Brain pericyte (primary cell): ENCODE results near the gene EEF1AKMT3.

Source experiments
- DNase-seq: peaks from one replicate; pipeline ENCODE4 v3.0.0-alpha.2; 2012; ENCODE audit warnings: low read depth, low spot score

EEF1AKMT3 gene

GRCh38 chr12:57782608-57783465 lies 10.4 kb downstream of the EEF1AKMT3 start, which contains the start of gene TSFM:
Gene TSFM, plus strand, starts transcription at chr12:57782787. Its CDS starts 15 bp downstream, at chr12:57782802.
- peak; percentile 57 for DNase-seq

- no peak for DNase-seq
Measured at GRCh38 chr12:57783466-57783801, 11.0 kb downstream of the EEF1AKMT3 start.

DNA sequence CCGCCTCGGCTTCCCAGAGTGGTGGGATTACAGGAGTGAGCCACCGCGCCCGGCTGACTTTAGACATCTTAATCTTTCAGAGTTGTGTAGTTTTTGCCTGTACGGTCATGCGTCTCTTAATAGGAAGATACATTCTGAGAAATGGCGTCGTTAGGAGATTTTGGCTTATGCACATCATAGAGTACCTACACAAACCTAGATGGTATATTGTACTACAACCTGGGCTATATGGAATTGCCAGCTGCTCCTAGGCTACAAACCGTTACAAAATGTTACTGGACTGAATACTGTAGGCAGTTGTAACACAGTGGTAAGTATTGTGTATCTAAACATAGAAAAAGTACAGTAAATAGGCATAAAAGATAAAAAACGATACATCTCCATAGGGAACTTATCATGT lies 11.4 kb downstream of the EEF1AKMT3 start:
- no peak for DNase-seq

- DNase-seq = no peak
Measured at GRCh38 chr12:57793920-57794319, 21.5 kb downstream of the EEF1AKMT3 start.

GRCh38 chr12:57795354-57795753 lies 22.9 kb downstream of the EEF1AKMT3 start:
- no peak for DNase-seq

- no peak for DNase-seq
Measured at GRCh38 chr12:57796996-57797395, 24.6 kb downstream of the EEF1AKMT3 start.

GRCh38 chr12:57797933-57798332 lies 25.5 kb downstream of the EEF1AKMT3 start:
- DNase-seq = no peak

GRCh38 chr12:57800965-57801364 lies 28.6 kb downstream of the EEF1AKMT3 start:
- no peak for DNase-seq

DNA sequence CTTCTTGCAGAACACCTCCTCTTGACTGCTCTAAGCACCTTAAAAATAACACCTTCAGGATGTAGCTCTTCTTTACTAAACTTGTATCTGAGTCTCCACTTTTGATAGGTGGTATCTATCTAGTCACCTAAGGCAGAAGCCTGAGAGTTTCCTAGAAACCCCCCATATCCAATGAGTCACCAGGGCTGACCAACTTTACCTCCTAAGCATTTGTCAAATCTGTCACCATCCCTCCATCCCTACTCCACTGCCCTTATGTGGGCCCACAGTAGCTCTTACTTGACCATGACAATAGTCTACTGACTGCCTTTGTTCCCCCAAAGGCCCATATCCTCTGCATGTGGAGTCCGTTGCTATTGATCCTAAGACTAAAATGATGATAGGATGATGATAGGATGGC lies 30.2 kb downstream of the EEF1AKMT3 start:
- no peak for DNase-seq

GRCh38 chr12:57803319-57803893 lies 31.0 kb downstream of the EEF1AKMT3 start:
- DNase-seq = peak; percentile 17

DNA sequence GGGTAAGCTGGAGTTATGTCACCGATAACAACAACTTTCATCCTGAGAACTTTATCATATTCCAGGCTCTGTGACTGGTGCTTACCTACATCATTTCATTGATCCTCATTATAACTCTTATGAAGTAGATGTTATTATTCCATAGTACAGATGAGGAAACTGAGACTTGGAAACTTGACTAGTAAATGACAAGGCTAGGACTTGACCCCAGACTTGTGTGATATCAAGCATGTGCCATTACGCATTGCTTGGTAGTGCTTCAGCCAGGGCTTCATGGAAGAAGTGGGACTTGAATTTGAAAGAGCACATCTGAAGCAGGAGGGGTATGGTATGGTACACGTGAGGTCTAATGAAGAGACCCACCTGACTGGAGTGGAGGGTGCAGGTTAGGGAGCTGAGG lies 34.3 kb downstream of the EEF1AKMT3 start:
- DNase-seq = no peak

DNA sequence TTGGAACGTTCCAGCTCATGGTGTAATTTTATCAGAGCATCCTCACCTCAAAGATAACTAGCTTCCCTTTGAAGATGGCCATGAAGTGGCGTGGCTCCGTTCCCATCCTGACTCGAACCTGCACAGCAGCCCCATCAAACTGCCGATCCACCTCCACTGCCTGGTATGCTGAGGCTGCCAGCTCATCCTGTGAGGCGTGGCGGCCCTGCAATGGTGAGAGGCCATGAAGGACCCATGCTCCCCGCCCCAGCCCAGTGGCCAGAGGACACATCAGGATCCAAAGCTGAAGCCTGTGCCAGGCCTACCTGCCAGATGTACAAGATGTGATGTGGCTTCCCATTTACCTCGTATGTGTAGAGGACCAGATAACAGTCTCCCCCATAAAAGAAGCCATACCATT lies 34.9 kb downstream of the EEF1AKMT3 start:
- no peak for DNase-seq

GRCh38 chr12:57808351-57808750 lies 35.9 kb downstream of the EEF1AKMT3 start:
- DNase-seq = no peak

DNA sequence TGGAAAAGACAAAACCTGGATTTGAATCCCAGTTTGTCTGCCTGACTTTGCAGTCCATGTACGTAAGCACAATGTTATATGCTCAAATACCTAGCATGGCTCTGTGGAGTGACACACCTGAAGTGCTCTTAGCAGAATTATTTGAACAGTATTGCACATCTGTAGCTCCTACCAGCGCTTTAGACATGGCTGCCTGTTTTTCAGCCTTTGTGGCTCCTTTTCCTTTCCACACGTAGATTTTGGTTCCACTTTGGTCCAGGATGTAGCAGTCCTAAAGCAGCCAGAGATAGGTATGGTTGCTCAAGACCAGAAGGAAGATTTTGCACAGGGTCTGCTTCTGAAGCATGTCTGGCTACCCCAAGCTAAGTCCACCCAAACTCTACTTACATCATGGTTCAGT lies 37.0 kb downstream of the EEF1AKMT3 start:
- DNase-seq = no peak

- DNase-seq = no peak
Measured at GRCh38 chr12:57810450-57810849, 38.0 kb downstream of the EEF1AKMT3 start.

DNA sequence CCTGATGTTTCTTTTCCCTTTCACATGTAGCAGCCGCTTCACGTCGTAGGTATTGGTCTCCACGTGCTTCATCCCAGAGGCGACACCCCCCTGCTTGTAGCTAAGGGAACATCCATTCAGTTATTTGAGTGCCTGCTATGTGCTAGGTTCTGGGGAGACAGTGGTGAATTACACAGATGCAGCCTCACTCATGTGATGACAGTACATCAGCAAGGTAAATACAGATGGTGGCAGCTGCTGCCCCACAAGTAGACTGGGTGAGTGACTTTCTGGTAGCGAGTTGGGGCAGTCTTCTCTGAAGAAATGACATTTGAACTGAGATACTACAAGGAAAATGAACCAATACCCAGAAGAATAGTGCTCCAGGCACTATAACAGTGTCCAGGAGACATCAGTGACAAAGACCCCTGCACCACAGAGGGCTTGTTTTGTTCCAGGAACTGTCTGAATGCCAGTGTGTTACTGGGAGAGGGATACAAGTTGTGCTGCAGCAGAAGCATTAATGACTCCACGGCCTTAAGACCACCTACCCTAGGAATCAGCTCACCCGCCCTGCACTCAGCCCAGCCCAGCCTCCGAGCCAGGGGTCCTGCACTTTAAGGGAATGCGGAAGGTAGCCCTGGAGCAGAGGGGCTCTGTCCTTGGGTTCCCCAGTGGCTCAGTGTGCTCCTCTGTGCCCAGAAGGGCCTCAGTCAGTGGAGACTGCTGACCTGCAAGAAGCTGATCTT lies 38.8 kb downstream of the EEF1AKMT3 start:
- DNase-seq = no peak

DNA sequence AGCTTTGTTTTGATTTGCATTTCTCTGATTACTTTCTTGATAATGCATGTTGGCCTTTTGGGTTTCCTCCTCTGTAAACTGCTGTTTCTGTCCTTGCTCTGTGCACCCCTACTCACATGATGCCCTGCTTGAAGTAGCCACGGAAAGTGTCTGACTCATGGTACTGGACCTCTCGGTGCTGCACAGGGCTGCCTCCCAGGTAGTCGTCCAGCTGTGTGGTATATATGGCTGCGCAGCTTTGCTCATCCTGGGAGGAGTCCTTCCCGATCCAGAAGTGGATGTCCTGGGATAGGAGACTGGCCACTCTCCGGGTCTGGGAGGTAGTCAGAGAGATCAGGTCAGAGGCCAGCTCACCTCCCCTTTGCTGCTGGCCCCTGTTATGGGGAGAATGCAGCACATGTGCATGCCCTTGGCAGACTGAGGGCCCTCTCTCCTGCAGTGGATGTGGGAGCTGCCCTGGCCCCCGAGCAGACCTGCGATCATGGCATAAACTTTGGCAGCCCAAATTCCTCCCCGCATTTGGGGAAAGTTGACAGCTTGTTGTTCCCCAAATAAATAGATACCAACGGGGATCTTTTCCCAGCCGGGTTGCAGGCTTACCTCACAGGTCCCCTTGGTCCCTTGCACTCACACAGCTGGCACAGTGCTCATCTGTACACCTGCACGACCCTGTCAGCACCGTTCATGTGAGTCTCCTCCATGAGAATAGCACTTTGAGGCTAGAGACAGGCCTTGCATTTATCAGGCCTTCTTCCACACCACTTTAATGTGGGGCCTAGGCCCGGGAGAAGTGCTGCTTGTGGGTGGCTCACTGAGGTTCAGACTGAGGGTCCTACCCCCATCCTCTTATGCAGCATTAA lies 40.9 kb downstream of the EEF1AKMT3 start:
- no peak for DNase-seq

GRCh38 chr12:57813971-57814772 lies 41.8 kb downstream of the EEF1AKMT3 start:
- no peak for DNase-seq

DNA sequence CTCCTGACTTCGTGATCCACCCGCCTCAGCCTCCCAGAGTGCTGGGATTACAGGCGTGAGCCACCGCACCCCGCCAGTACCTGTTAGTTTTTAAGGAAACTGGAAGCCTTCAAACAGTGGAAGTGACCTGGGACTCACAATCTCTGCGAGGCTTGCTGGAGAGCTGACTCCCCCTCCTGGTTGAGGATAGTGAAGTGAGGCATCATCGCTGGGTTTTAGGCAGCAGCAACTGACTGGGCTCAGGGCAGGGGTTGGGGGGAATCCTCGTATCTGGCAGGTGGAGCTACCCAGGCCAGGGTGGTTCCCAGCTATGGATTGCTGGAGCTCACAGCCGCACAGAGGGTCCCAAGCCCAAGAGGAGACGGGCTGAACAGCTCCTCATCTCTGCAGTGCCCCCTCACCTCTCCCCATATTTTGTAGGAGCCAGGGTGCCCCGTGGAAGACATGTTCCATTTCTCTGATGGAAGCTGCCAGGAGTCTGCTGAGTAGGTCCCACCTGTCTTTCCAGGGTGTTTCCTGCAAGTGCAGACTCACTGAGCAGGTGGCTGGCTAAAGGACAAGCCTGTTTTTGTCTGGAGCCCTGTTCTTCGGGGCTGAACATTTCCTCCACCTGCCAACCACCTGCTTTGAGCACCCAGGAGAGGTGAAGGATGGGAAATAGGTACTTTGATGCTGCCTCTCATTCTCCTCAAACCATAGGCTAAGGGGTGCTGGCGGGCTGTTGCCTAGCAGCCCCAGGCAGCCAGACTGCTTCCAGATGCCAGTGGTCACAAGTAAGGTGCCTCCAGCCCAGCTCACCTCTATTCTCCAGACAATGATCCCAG lies 43.0 kb downstream of the EEF1AKMT3 start:
- no peak for DNase-seq
